Natural killer cell (primary cell): ENCODE results near the gene UMPS. TPM values are rescaled to one million over a fixed set of nuclear protein-coding genes. Genes with fewer than 3 reads are reported as not detected.
"Not testable (repeated sequence)": the region's sequence is repeated elsewhere in the genome, so short reads cannot be mapped to it uniquely, and the experiment has no call there.

Experiments
- ATAC-seq, 3 donors: fragments of 150-1000 bp in 2 of 3; fragments of 200-7000 bp in 1 of 3; cut with Tn5 transposase; 1 replicate in 1 of 3; 2 replicates in 2 of 3; pipeline ENCODE4 v1.10.0; 2021; ENCODE audit warnings: mild to moderate bottlenecking in 2 of 3, moderate library complexity in 2 of 3
- DNase-seq, 2 donors: peaks; one replicate each; pipeline versions ENCODE4 v3.0.0 to v3.0.0-alpha.2; 2013 to 2021; ENCODE audit warnings: mixed read lengths in 1 of 2
- H3K27ac ChIP-seq: one replicate; pipeline ENCODE4 v1.5.1; 2013; ENCODE audit warnings: mild to moderate bottlenecking, low read length
- H3K27me3 ChIP-seq: one replicate; pipeline ENCODE4 v1.6.1; 2013; ENCODE audit warnings: low read length; ENCODE audit not compliant: control insufficient read depth, insufficient read depth
- H3K36me3 ChIP-seq: one replicate; pipeline ENCODE4 v1.6.1; 2013; ENCODE audit warnings: low read length; ENCODE audit not compliant: control insufficient read depth, insufficient read depth
- H3K4me1 ChIP-seq: one replicate; pipeline ENCODE4 v1.6.1; 2013; ENCODE audit warnings: low read length; ENCODE audit not compliant: control insufficient read depth, insufficient read depth
- H3K4me3 ChIP-seq: one replicate; pipeline ENCODE4 v1.5.1; 2013; ENCODE audit warnings: low read length
- H3K9me3 ChIP-seq: one replicate; pipeline ENCODE4 v1.6.1; 2013; ENCODE audit warnings: low read length; ENCODE audit not compliant: control insufficient read depth, insufficient read depth
- H3K27ac Mint-ChIP-seq, 2 donors: one replicate each; pipeline ENCODE4 v1.8.0; 2022; ENCODE audit warnings: mild to moderate bottlenecking in 2 of 2, mixed read lengths in 2 of 2, moderate library complexity in 1 of 2
- H3K27me3 Mint-ChIP-seq, 2 donors: one replicate each; pipeline ENCODE4 v1.8.0; 2022; ENCODE audit warnings: low read depth in 2 of 2, mixed read lengths in 2 of 2
- H3K36me3 Mint-ChIP-seq: one replicate; pipeline ENCODE4 v1.8.0; 2022; ENCODE audit warnings: mixed read lengths
- H3K4me1 Mint-ChIP-seq, 2 donors: one replicate each; pipeline ENCODE4 v1.8.0; 2022; ENCODE audit warnings: mixed read lengths in 2 of 2
- H3K4me3 Mint-ChIP-seq: one replicate; pipeline ENCODE4 v1.8.0; 2022; ENCODE audit warnings: mild to moderate bottlenecking, moderate library complexity, mixed read lengths
- H3K9me3 Mint-ChIP-seq, 2 donors: one replicate each; pipeline ENCODE4 v1.8.0; 2022; ENCODE audit warnings: mixed read lengths in 2 of 2
- WGBS: methylation state at CpG from one replicate; pipeline ENCODE4 v1.1.7; 2013; ENCODE audit warnings: missing lambda C conversion rate; ENCODE audit not compliant: insufficient coverage; 5-methylcytosine and 5-hydroxymethylcytosine counted together
- intact Hi-C: fragments of 100-400 bp; cut with micrococcal nuclease; formaldehyde crosslinking; loops from one replicate; pipeline ENCODE4 v1.14.2; 2022
- total RNA-seq, 4 donors: library from RNA; stranded (reverse); fragments of 120-200 nt in 1 of 4; gene quantifications; one replicate each; pipeline versions ENCODE4 v1.2.3 to v1.2.4, GENCODE V29; 2013 to 2022
- TF ChIP-seq, protein P1 (sequence below): fragments of 200-600 bp; IDR thresholded peaks from one replicate; pipeline ENCODE4 v1.8.0; 2022; ENCODE audit warnings: antibody characterized with exemption

The UMPS gene
- total RNA-seq, 3 donors from 2014 or later (not counting 1 experiment from before 2014, with no cell fraction given): 9.1 to 21.2 (median 12.2) TPM

DNA sequence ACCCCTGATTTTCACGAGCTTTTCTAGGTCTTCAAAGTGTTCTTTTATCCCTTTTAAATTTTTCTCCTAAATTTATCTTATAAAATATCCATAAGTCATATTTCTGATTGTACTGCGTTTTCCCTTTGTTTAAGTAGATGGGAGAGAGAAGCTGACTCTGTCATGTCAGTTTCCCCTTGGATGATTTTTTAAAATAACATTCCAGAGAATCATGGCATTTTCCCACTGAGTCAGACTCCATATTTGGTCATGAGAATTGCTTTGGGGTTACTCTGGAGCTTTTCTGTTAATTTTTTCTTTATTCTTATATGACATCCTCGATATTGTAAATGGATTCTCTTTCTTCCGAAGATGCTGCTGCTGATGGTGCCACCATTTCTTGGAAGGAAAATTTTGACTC is 28.6 kb upstream of the UMPS start:
- H3K4me3 Mint-ChIP-seq: no peak overlapping the region
- H3K9me3 ChIP-seq: no peaks in the 10 kb centered on the region
- H3K4me3 ChIP-seq: no peak overlapping the region
- H3K27me3 Mint-ChIP-seq: peaks cover 28 to 31% of the 10 kb centered on the region in 2 donors
- DNase-seq (no peak), ATAC-seq (no peak)
- TF ChIP-seq, protein P1, sequence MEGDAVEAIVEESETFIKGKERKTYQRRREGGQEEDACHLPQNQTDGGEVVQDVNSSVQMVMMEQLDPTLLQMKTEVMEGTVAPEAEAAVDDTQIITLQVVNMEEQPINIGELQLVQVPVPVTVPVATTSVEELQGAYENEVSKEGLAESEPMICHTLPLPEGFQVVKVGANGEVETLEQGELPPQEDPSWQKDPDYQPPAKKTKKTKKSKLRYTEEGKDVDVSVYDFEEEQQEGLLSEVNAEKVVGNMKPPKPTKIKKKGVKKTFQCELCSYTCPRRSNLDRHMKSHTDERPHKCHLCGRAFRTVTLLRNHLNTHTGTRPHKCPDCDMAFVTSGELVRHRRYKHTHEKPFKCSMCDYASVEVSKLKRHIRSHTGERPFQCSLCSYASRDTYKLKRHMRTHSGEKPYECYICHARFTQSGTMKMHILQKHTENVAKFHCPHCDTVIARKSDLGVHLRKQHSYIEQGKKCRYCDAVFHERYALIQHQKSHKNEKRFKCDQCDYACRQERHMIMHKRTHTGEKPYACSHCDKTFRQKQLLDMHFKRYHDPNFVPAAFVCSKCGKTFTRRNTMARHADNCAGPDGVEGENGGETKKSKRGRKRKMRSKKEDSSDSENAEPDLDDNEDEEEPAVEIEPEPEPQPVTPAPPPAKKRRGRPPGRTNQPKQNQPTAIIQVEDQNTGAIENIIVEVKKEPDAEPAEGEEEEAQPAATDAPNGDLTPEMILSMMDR: no peak
- no peak overlapping the region for H3K27ac Mint-ChIP-seq
- H3K4me1 Mint-ChIP-seq: no peaks in the 10 kb centered on the region
- no peaks in the 10 kb centered on the region for H3K9me3 Mint-ChIP-seq
- no peaks in the 10 kb centered on the region for H3K27me3 ChIP-seq
- intact Hi-C loops: no loop called here
- H3K27ac ChIP-seq: no peak overlapping the region
- 69% methylated on average over 2 of the region's 4 CpGs for WGBS
- no peaks in the 10 kb centered on the region for H3K36me3 ChIP-seq
- no peaks in the 10 kb centered on the region for H3K36me3 Mint-ChIP-seq
- H3K4me1 ChIP-seq: no peaks in the 10 kb centered on the region

DNA sequence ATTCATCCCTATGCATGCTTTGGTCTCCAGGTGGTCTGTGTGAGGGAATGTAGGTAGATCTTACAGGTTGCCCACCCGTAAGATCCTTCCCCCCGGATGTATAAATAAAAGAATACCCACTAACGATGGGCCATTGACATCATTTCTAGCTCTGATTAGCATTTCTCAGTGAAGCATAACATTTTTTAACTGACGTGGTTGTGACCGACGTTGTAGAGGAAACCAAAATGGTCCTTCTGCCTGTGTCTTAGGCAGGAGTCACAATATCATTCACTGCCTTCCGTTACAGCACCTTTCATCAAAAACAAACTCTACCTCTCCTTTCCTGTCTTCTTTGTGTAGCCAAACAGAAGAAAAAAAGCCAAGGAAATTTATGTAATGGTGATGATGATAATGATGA is 27.3 kb upstream of the UMPS start:
- intact Hi-C loops: no loop called here
- Histone ChIP-seq H3K36me3 (no peaks in the 10 kb centered on the region), H3K4me1 (no peaks in the 10 kb centered on the region), H3K27me3 (no peaks in the 10 kb centered on the region), H3K4me3 (no peak overlapping the region), H3K27ac (no peak overlapping the region), H3K9me3 (no peaks in the 10 kb centered on the region)
- Mint-ChIP-seq H3K27ac (no peak overlapping the region), H3K27me3 (peaks cover 32 to 41% of the 10 kb centered on the region in 2 donors), H3K36me3 (no peaks in the 10 kb centered on the region), H3K4me3 (no peak overlapping the region), H3K4me1 (no peaks in the 10 kb centered on the region), H3K9me3 (no peaks in the 10 kb centered on the region)
- no peak for ATAC-seq
- WGBS: 81% methylated on average over 7 of the region's 7 CpGs
- no peak for DNase-seq
- TF ChIP-seq, protein P1: no peak

DNA sequence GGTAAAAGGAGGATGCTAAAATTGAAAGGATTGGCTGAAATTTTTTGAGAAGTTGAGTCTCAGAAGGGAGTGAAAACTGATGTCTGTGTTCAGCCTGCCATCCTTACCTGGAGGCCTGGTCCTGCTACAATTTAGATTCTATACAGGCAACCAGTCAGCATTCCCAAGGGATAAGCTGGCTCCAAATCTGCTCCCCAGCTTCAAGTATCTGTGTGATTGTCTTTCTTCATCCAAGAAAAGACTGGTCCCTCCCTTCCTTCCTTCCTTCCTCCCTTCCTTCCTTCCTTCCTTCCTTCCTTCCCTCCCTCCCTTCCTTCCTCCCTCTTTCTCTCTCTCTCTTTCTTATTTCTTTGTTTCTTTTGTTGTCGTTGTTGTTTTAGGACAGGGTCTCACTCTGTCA is 24.7 kb upstream of the UMPS start:
- ATAC-seq (no peak), DNase-seq (no peak)
- H3K4me3 ChIP-seq: no peak overlapping the region
- H3K9me3 Mint-ChIP-seq: no peaks in the 10 kb centered on the region
- WGBS: 85% methylated on average over 1 of the region's 1 CpG
- no peaks in the 10 kb centered on the region for H3K4me1 Mint-ChIP-seq
- H3K4me3 Mint-ChIP-seq: no peak overlapping the region
- no peaks in the 10 kb centered on the region for H3K4me1 ChIP-seq
- peaks cover 46 to 55% of the 10 kb centered on the region in 2 donors for H3K27me3 Mint-ChIP-seq
- no peaks in the 10 kb centered on the region for H3K36me3 ChIP-seq
- no peaks in the 10 kb centered on the region for H3K36me3 Mint-ChIP-seq
- no peak overlapping the region for H3K27ac ChIP-seq
- H3K9me3 ChIP-seq: no peaks in the 10 kb centered on the region
- peaks cover 4% of the 10 kb centered on the region for H3K27me3 ChIP-seq
- H3K27ac Mint-ChIP-seq: no peak overlapping the region
- intact Hi-C loops: no loop called here
- TF ChIP-seq, protein P1: no peak

DNA sequence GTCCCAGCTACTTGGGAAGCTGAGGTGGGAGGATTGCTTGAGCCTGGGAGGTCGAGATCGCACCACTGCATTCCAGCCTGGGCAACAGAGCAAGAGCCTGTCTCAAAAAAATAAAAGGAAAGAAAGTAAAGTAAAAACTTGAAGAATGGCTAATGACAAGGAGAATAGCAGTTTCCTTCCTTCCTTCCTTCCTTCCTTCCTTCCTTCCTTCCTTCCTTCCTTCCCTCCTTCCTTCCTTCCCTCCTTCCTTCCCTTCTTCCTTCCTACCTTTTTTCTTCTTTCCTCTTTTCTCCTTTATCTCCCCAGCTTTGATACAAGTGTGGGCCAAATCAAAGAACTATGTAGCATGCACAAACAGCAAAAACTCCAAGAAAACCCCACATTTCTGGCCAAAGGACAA is 23.0 kb upstream of the UMPS start:
- DNase-seq, ATAC-seq, H3K4me1 ChIP-seq, H3K27ac Mint-ChIP-seq, H3K4me3 ChIP-seq, intact Hi-C loops, H3K4me1 Mint-ChIP-seq, H3K27ac ChIP-seq, H3K36me3 ChIP-seq, H3K9me3 Mint-ChIP-seq, H3K36me3 Mint-ChIP-seq, H3K9me3 ChIP-seq, H3K4me3 Mint-ChIP-seq, H3K27me3 ChIP-seq: not testable (repeated sequence)
- peaks cover 42 to 56% of the 10 kb centered on the region in 2 donors for H3K27me3 Mint-ChIP-seq
- WGBS: 91% methylated on average over 2 of the region's 2 CpGs
